Measurements from ENCODE around the gene MYO15B. TPM values are rescaled to one million over a fixed set of nuclear protein-coding genes. Genes with fewer than 3 reads are reported as not detected.

Gene MYO15B
- total RNA-seq, 2 donors from 2014 or later, result 210 to 462 TPM

- TF ChIP-seq CTCF (IDR thresholded peaks at IDR 0.05), result no peak
- H3K4me1 ChIP-seq, result peaks cover 3% of the 10 kb centered on the region
- intact Hi-C loops (cut with DNase I), result loop anchor here (5.0 to 10.0 kb wide), 2 partner anchors 60 to 158 kb away; partner anchors contain the start of gene LLGL2
- no peaks in the 10 kb centered on the region for H3K36me3 ChIP-seq
- H3K4me3 ChIP-seq, result no peak overlapping the region
- no peak for DNase-seq
- H3K9ac ChIP-seq (ENCODE audit: low read depth in 2 of 2, low read length in 2 of 2), result no peak overlapping the region
- H3K27me3 ChIP-seq, result no peaks in the 10 kb centered on the region
- H3K9me3 ChIP-seq, result no peaks in the 10 kb centered on the region
- no peak overlapping the region for H3K27ac ChIP-seq
These were observed 2.8 kb upstream of the MYO15B start for GRCh38 chr17:75584849-75585175.

- H3K4me1 ChIP-seq, result peaks cover 3% of the 10 kb centered on the region
- H3K27ac ChIP-seq, result peak overlapping the region; percentile 86
- no peaks in the 10 kb centered on the region for H3K9me3 ChIP-seq
- no peaks in the 10 kb centered on the region for H3K36me3 ChIP-seq
- TF ChIP-seq CTCF (IDR thresholded peaks at IDR 0.05), result no peak
- peak overlapping the region; percentile 49 for H3K4me3 ChIP-seq
- intact Hi-C loops (cut with DNase I), result loop anchor here (5.0 to 10.0 kb wide), 2 partner anchors 64 to 161 kb away; partner anchors contain the start of gene LLGL2
- no peaks in the 10 kb centered on the region for H3K27me3 ChIP-seq
- no peak for DNase-seq
- peak overlapping the region; percentile 84 to 91 for H3K9ac ChIP-seq (ENCODE audit: low read depth in 2 of 2, low read length in 2 of 2)
These were observed 1.0 kb downstream of the MYO15B start for GRCh38 chr17:75588596-75589011.

GRCh38 chr17:75589012-75589918 lies 1.7 kb downstream of the MYO15B start:
- Histone ChIP-seq H3K9me3 (no peaks in the 10 kb centered on the region), H3K9ac (ENCODE audit: low read depth in 2 of 2, low read length in 2 of 2) (peak overlapping the region in 1 of 2 donors; percentile 91), H3K4me3 (peak overlapping the region; percentile 49), H3K27me3 (no peaks in the 10 kb centered on the region), H3K27ac (peak overlapping the region; percentile 86), H3K36me3 (no peaks in the 10 kb centered on the region), H3K4me1 (peaks cover 3% of the 10 kb centered on the region)
- TF ChIP-seq CTCF (IDR thresholded peaks at IDR 0.05), result peak; percentile 8
- intact Hi-C loops (cut with DNase I), result loop anchor here (5.0 to 10.0 kb wide), 2 partner anchors 64 to 162 kb away; partner anchors contain the start of gene LLGL2
- peak; percentile 99 for DNase-seq

- H3K4me3 ChIP-seq, result peak overlapping the region; percentile 49
- DNase-seq, result no peak
- no peaks in the 10 kb centered on the region for H3K9me3 ChIP-seq
- peak overlapping the region; percentile 18 to 26 for H3K9ac ChIP-seq (ENCODE audit: low read depth in 2 of 2, low read length in 2 of 2)
- intact Hi-C loops (cut with DNase I), result loop anchor here (5.0 to 10.0 kb wide), 2 partner anchors 65 to 163 kb away; partner anchors contain the start of gene LLGL2
- H3K4me1 ChIP-seq, result peaks cover 3% of the 10 kb centered on the region
- no peaks in the 10 kb centered on the region for H3K27me3 ChIP-seq
- H3K27ac ChIP-seq, result no peak overlapping the region
- no peaks in the 10 kb centered on the region for H3K36me3 ChIP-seq
- no peak for TF ChIP-seq CTCF (IDR thresholded peaks at IDR 0.05)
These were observed 2.3 kb downstream of the MYO15B start for GRCh38 chr17:75589919-75590303.

- Histone ChIP-seq H3K27me3 (no peaks in the 10 kb centered on the region), H3K4me1 (peaks cover 3% of the 10 kb centered on the region), H3K9ac (ENCODE audit: low read depth in 2 of 2, low read length in 2 of 2) (peak overlapping the region in 1 of 2 donors; percentile 18), H3K36me3 (no peaks in the 10 kb centered on the region), H3K9me3 (no peaks in the 10 kb centered on the region), H3K27ac (no peak overlapping the region), H3K4me3 (no peak overlapping the region)
- DNase-seq, result no peak
- no peak for TF ChIP-seq CTCF (IDR thresholded peaks at IDR 0.05)
- intact Hi-C loops (cut with DNase I), result no loop called here
These were observed 2.7 kb downstream of the MYO15B start for GRCh38 chr17:75590314-75590761.

Measured in colonic mucosa (tissue), 4 donors.